HCT116 (cell line): ENCODE data around the gene POFUT1. TPM values are rescaled to one million over a fixed set of nuclear protein-coding genes. Genes with fewer than 3 reads are reported as not detected.

Experiments
- ATAC-seq: fragments of 200-7000 bp; cut with Tn5 transposase; 2 replicates; pipeline ENCODE4 v1.9.1; 2020; ENCODE audit warnings: mild to moderate bottlenecking, moderate library complexity
- BruUV-seq: library from RNA; stranded (reverse); fragments of 400-500 nt; replicated peaks from 2 replicates; lab custom pipeline; 2021; lab: Mats Ljungman, UMichigan
- CTCF ChIA-PET: fragments of 300-600 bp; sonication (Branson Sonifier 250); formaldehyde crosslinking; loops from one replicate; lab custom pipeline; 2021; ENCODE audit warnings: antibody characterized with exemption; lab: Charles Lee
- POLR2A ChIA-PET: fragments of 300-600, 350-600 bp; sonication (Branson Sonifier 250); formaldehyde crosslinking; loops from one replicate; lab custom pipeline; 2021; ENCODE audit warnings: antibody characterized with exemption; lab: Charles Lee
- RAD21 ChIA-PET, 2 experiments: fragments of 300-600 bp; sonication (Branson Sonifier 250); formaldehyde crosslinking; loops; one replicate each; lab custom pipeline; 2023; ENCODE audit warnings: low total read pairs in 2 of 2; ENCODE audit not compliant: uncharacterized antibody in 2 of 2, unreplicated experiment in 2 of 2, low non-redundant PET in 1 of 2; lab: Charles Lee
- DNase-seq: peaks from one replicate; pipeline ENCODE4 v3.0.0-alpha.2; 2010; ENCODE audit warnings: low read depth, low spot score
- H2AFZ ChIP-seq: fragments of 200-600 bp; shearing (Covaris generic), sonication (generic); 2 replicates; pipeline ENCODE4 v1.6.1; 2017; ENCODE audit warnings: low read depth, mixed run types, mixed read lengths, antibody characterized with exemption, low read length; ENCODE audit not compliant: poor library complexity, severe bottlenecking
- H3K27ac ChIP-seq: 2 replicates; pipeline ENCODE4 v1.5.1; 2012; ENCODE audit warnings: low read depth, low read length
- H3K27me3 ChIP-seq: fragments of 200-600 bp; sonication (generic); 2 replicates; pipeline ENCODE4 v1.6.1; 2016; ENCODE audit warnings: mixed run types, low read length, mixed read lengths; ENCODE audit not compliant: insufficient read depth
- H3K36me3 ChIP-seq, 2 experiments: fragments of 200-500 bp in 1 of 2; fragments of 200-600 bp in 1 of 2; sonication (Bioruptor generic) in 1 of 2; sonication (generic) in 1 of 2; 2 replicates each; pipeline versions ENCODE4 v1.5.1 to v1.6.1; 2014 to 2016; ENCODE audit warnings: low read length in 2 of 2, inconsistent platforms in 1 of 2, mixed read lengths in 1 of 2, mixed run types in 1 of 2; ENCODE audit not compliant: insufficient read depth in 2 of 2, control insufficient read depth in 1 of 2
- H3K4me1 ChIP-seq, 2 experiments: fragments of 200-600 bp in 1 of 2; sonication (generic) in 1 of 2; 2 replicates each; pipeline versions ENCODE4 v1.5.1 to v1.6.1; 2012 to 2017; ENCODE audit warnings: low read length in 2 of 2, inconsistent platforms in 1 of 2, mild to moderate bottlenecking in 1 of 2, mixed read lengths in 1 of 2, mixed run types in 1 of 2, moderate library complexity in 1 of 2; ENCODE audit not compliant: insufficient read depth in 2 of 2, control insufficient read depth in 1 of 2
- H3K4me2 ChIP-seq: fragments of 200-600 bp; sonication (generic); 2 replicates; pipeline ENCODE4 v1.6.1; 2017; ENCODE audit warnings: mixed run types, low read length, mixed read lengths
- H3K4me3 ChIP-seq, 2 experiments: fragments of 200-600 bp in 1 of 2; sonication (generic) in 1 of 2; replicated peaks in 1 of 2; 2 replicates each; pipeline ENCODE4 v1.5.1; 2011 to 2016; ENCODE audit warnings: low read length in 2 of 2, control low read depth in 1 of 2, low read depth in 1 of 2, mild to moderate bottlenecking in 1 of 2, mixed read lengths in 1 of 2, mixed run types in 1 of 2
- H3K79me2 ChIP-seq: fragments of 200-600 bp; sonication (generic); 2 replicates; pipeline ENCODE4 v1.6.1; 2017; ENCODE audit warnings: mild to moderate bottlenecking, mixed run types, low read length, moderate library complexity, mixed read lengths; ENCODE audit not compliant: insufficient read depth
- H3K9ac ChIP-seq: fragments of 200-600 bp; sonication (generic); 2 replicates; pipeline ENCODE4 v1.6.1; 2016; ENCODE audit warnings: low read length, mixed read lengths
- H3K9me2 ChIP-seq: fragments of 200-600 bp; sonication (generic), shearing (Covaris generic); 2 replicates; pipeline ENCODE4 v1.6.1; 2017; ENCODE audit warnings: mixed run types, mild to moderate bottlenecking, moderate library complexity; ENCODE audit not compliant: insufficient read depth
- H3K9me3 ChIP-seq, 2 experiments: fragments of 200-500 bp in 1 of 2; fragments of 200-600 bp in 1 of 2; sonication (Bioruptor generic) in 1 of 2; sonication (generic) in 1 of 2; 2 replicates each; pipeline ENCODE4 v1.6.1; 2014 to 2017; ENCODE audit warnings: low read length in 2 of 2, mixed read lengths in 2 of 2, inconsistent platforms in 1 of 2, low read depth in 1 of 2, mild to moderate bottlenecking in 1 of 2, mixed run types in 1 of 2, moderate library complexity in 1 of 2; ENCODE audit not compliant: control insufficient read depth in 1 of 2, insufficient read depth in 1 of 2
- H4K20me1 ChIP-seq: fragments of 200-600 bp; sonication (generic), shearing (Covaris generic); 2 replicates; pipeline ENCODE4 v1.6.1; 2017; ENCODE audit warnings: mixed run types, mild to moderate bottlenecking, moderate library complexity; ENCODE audit not compliant: insufficient read depth
- EGR1 ChIP-seq: IDR thresholded peaks from 2 replicates; pipeline ENCODE4 v1.6.1; 2012; ENCODE audit warnings: low read depth
- ELF1 ChIP-seq: IDR thresholded peaks from 2 replicates; pipeline ENCODE4 v1.6.1; 2012; ENCODE audit warnings: low read depth, borderline replicate concordance
- FOSL1 ChIP-seq: IDR thresholded peaks from 2 replicates; pipeline ENCODE4 v1.6.1; 2012; ENCODE audit warnings: low read depth
- POLR2A ChIP-seq: IDR thresholded peaks from 2 replicates; pipeline ENCODE4 v1.7.0; 2011; ENCODE audit warnings: borderline replicate concordance; ENCODE audit not compliant: insufficient read depth, insufficient read length; ENCODE audit errors: extremely low read depth
- POLR2AphosphoS5 ChIP-seq: IDR thresholded peaks from 2 replicates; pipeline ENCODE4 v1.6.1; 2011; ENCODE audit warnings: mild to moderate bottlenecking, low read depth, low read length, moderate library complexity
- SRF ChIP-seq: IDR thresholded peaks from 2 replicates; pipeline ENCODE4 v1.6.1; 2012; ENCODE audit warnings: low read depth
- ZNF274 ChIP-seq: fragments of 200-500 bp; sonication (Bioruptor generic); IDR thresholded peaks from 2 replicates; pipeline ENCODE4 v1.6.1; 2014; ENCODE audit warnings: mild to moderate bottlenecking, low read depth, low read length, inconsistent platforms
- intact Hi-C: fragments of 100-400 bp; cut with micrococcal nuclease; formaldehyde crosslinking; loops from 2 replicates; pipeline ENCODE4 v1.10.0; 2022
- total RNA-seq: library from RNA; stranded (reverse); gene quantifications from one replicate; pipeline ENCODE4 v1.2.1, GENCODE V29; 2021; ENCODE audit not compliant: unreplicated experiment
- TF ChIP-seq, protein P1 (sequence below), 3 experiments: fragments of 200-600 bp in 1 of 3; sonication (generic) in 1 of 3; IDR thresholded peaks in 2 of 3; conservative IDR thresholded peaks in 1 of 3; 2 replicates each; pipeline ENCODE4 v1.5.1; 2012 to 2017; ENCODE audit warnings: low read depth in 2 of 3, low read length in 2 of 3, antibody characterized with exemption in 1 of 3, borderline replicate concordance in 1 of 3, control low read depth in 1 of 3, mild to moderate bottlenecking in 1 of 3, mixed read lengths in 1 of 3, mixed run types in 1 of 3, moderate library complexity in 1 of 3; ENCODE audit not compliant: insufficient read depth in 1 of 3

Gene POFUT1
- total RNA-seq, 1 experiment from 2014 or later: 34.5 TPM

GRCh38 chr20:32165836-32166545 lies 41.7 kb upstream of the POFUT1 start (continued):
- TF ChIP-seq ELF1 (no peak), SRF (no peak)

DNA sequence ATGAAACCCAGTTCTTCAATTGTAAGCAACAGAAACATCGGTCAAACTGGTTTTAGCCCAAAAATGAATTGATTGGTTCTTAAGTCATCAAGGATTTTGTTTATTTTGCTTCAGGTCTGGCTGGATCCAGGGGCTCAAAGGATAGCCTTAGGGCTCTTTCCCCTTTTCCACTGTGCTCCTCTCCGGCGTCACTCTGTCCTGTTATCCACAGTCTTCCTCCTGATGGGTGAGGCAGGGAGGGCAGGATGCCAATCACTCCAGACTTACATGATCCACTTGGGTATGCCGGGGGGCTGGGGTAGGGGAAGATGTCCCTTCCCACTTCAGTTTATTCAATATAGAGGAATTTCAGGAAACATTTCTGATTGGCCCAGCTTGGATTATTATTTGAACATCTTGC lies 40.1 kb upstream of the POFUT1 start:
- Histone ChIP-seq H3K79me2 (no peaks in the 10 kb centered on the region), H3K9me3 (no peaks in the 10 kb centered on the region), H3K9me2 (no peaks in the 10 kb centered on the region), H3K4me2 (no peak overlapping the region), H3K36me3 (peaks cover 10 to 14% of the 10 kb centered on the region in 2 experiments), H3K27ac (no peak overlapping the region), H3K4me3 (no peak overlapping the region), H4K20me1 (no peaks in the 10 kb centered on the region), H3K9ac (no peak overlapping the region), H3K27me3 (no peaks in the 10 kb centered on the region), H3K4me1 (peaks cover 9% of the 10 kb centered on the region in 2 experiments; a peak in 3 of 4 replicates), H2AFZ (no peak overlapping the region)
- ChIA-PET RAD21 (no interaction called here), POLR2A (no interaction called here), CTCF (no interaction called here)
- DNase-seq (no peak), ATAC-seq (no peak)
- intact Hi-C loops: no loop called here
- BruUV-seq: no TSS peak
- TF ChIP-seq POLR2A (no peak), SRF (no peak), POLR2AphosphoS5 (no peak), ZNF274 (no peak), EGR1 (no peak), FOSL1 (no peak)
- TF ChIP-seq, protein P1, sequence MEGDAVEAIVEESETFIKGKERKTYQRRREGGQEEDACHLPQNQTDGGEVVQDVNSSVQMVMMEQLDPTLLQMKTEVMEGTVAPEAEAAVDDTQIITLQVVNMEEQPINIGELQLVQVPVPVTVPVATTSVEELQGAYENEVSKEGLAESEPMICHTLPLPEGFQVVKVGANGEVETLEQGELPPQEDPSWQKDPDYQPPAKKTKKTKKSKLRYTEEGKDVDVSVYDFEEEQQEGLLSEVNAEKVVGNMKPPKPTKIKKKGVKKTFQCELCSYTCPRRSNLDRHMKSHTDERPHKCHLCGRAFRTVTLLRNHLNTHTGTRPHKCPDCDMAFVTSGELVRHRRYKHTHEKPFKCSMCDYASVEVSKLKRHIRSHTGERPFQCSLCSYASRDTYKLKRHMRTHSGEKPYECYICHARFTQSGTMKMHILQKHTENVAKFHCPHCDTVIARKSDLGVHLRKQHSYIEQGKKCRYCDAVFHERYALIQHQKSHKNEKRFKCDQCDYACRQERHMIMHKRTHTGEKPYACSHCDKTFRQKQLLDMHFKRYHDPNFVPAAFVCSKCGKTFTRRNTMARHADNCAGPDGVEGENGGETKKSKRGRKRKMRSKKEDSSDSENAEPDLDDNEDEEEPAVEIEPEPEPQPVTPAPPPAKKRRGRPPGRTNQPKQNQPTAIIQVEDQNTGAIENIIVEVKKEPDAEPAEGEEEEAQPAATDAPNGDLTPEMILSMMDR (IDR thresholded peaks at IDR 0.05 in 2 of 3, conservative IDR thresholded peaks at IDR 0.05 in 1 of 3; ENCODE audit: borderline replicate concordance in 1 of 3, insufficient read depth in 1 of 3, low read depth in 2 of 3, low read length in 2 of 3): no peak
